Activated CD8-positive, alpha-beta T cell treated with anti-CD3 and anti-CD28 coated beads, Interleukin-2, amount 10 ng/mL, durations not matched to agents 7 days and 5 days (primary cell): Measurements from ENCODE around the gene POLD2. TPM values are rescaled to one million over a fixed set of nuclear protein-coding genes. Genes with fewer than 3 reads are reported as not detected.
A peak's percentile ranks its signal among the peaks of the same experiment; 100 is the strongest.

ENCODE experiments used
- ATAC-seq: fragments of 150-1000 bp; cut with Tn5 transposase; one replicate; pipeline ENCODE4 v1.10.0; 2021; ENCODE audit warnings: moderate library complexity
- CTCF ChIA-PET: fragments of 350-600 bp; sonication (Branson Sonifier 250); formaldehyde crosslinking; loops from one replicate; lab custom pipeline; 2021; ENCODE audit warnings: antibody characterized with exemption; lab: Charles Lee
- POLR2A ChIA-PET: fragments of 350-600 bp; sonication (Branson Sonifier 250); formaldehyde crosslinking; loops from one replicate; lab custom pipeline; 2021; ENCODE audit warnings: antibody characterized with exemption; lab: Charles Lee
- DNase-seq: peaks from one replicate; pipeline ENCODE4 v3.0.0-alpha.2; 2020
- H3K27ac Mint-ChIP-seq: one replicate; pipeline ENCODE4 v1.8.0; 2021; ENCODE audit warnings: mild to moderate bottlenecking, mixed read lengths
- H3K27me3 Mint-ChIP-seq: one replicate; pipeline ENCODE4 v1.8.0; 2021; ENCODE audit warnings: low read depth, mixed read lengths
- H3K36me3 Mint-ChIP-seq: one replicate; pipeline ENCODE4 v1.8.0; 2021; ENCODE audit warnings: low read depth, mixed read lengths
- H3K4me1 Mint-ChIP-seq: one replicate; pipeline ENCODE4 v1.8.0; 2021; ENCODE audit warnings: low read depth, mixed read lengths
- H3K4me3 Mint-ChIP-seq: one replicate; pipeline ENCODE4 v1.8.0; 2021; ENCODE audit warnings: mild to moderate bottlenecking, mixed read lengths
- H3K9me3 Mint-ChIP-seq: one replicate; pipeline ENCODE4 v1.8.0; 2022; ENCODE audit warnings: mixed read lengths; ENCODE audit not compliant: insufficient read depth
- total RNA-seq, 2 experiments: library from RNA; stranded (reverse); gene quantifications; one replicate each; pipeline ENCODE4 v1.2.3, GENCODE V29; 2021

The POLD2 gene
- total RNA-seq, 2 experiments from 2014 or later, result 134 to 135 TPM

GRCh38 chr7:44102846-44103565 is 20.3 kb downstream of the POLD2 start:
- Mint-ChIP-seq H3K27me3 (peaks cover 16% of the 10 kb centered on the region), H3K27ac (peak overlapping the region; percentile 44), H3K9me3 (no peaks in the 10 kb centered on the region), H3K36me3 (no peaks in the 10 kb centered on the region), H3K4me1 (peaks cover 18% of the 10 kb centered on the region), H3K4me3 (peak overlapping the region; percentile 50)
- ATAC-seq, result no peak
- CTCF ChIA-PET, result no interaction called here
- DNase-seq, result no peak
- POLR2A ChIA-PET, result interaction anchor here (0.6 kb wide), 1 partner anchor 21 kb away, joined by 4 read pairs; no protein-coding TSS in a partner anchor

GRCh38 chr7:44101966-44102845 is 21.1 kb downstream of the POLD2 start:
- H3K27me3 Mint-ChIP-seq, result peaks cover 16% of the 10 kb centered on the region
- no peaks in the 10 kb centered on the region for H3K9me3 Mint-ChIP-seq
- no peak for DNase-seq
- no peak overlapping the region for H3K4me3 Mint-ChIP-seq
- peaks cover 26% of the 10 kb centered on the region for H3K4me1 Mint-ChIP-seq
- no peaks in the 10 kb centered on the region for H3K36me3 Mint-ChIP-seq
- ChIA-PET POLR2A (interaction anchor here (0.9 kb wide), 1 partner anchor 21 kb away, joined by 3 read pairs; the partner anchor contains the start of gene POLD2), CTCF (no interaction called here)
- peak overlapping the region; percentile 45 for H3K27ac Mint-ChIP-seq
- no peak for ATAC-seq

- no peak for ATAC-seq
These were observed 21.9 kb downstream of the POLD2 start for GRCh38 chr7:44101303-44101965.

GRCh38 chr7:44100458-44101302 is 22.7 kb downstream of the POLD2 start:
- H3K27ac Mint-ChIP-seq, result no peak overlapping the region
- H3K36me3 Mint-ChIP-seq, result no peaks in the 10 kb centered on the region
- no peak for ATAC-seq
- H3K27me3 Mint-ChIP-seq, result peaks cover 14% of the 10 kb centered on the region
- H3K4me3 Mint-ChIP-seq, result no peak overlapping the region
- ChIA-PET POLR2A (interaction anchor here (0.9 kb wide), 1 partner anchor 22 kb away, joined by 3 read pairs; the partner anchor contains the start of gene POLD2), CTCF (no interaction called here)
- H3K4me1 Mint-ChIP-seq, result peaks cover 31% of the 10 kb centered on the region
- DNase-seq, result no peak
- no peaks in the 10 kb centered on the region for H3K9me3 Mint-ChIP-seq

More at GRCh38 chr7:44101303-44101965, 21.9 kb downstream of the POLD2 start:
- ChIA-PET POLR2A (interaction anchor here (0.9 kb wide), 1 partner anchor 22 kb away, joined by 3 read pairs; the partner anchor contains the start of gene POLD2), CTCF (no interaction called here)
- Mint-ChIP-seq H3K4me3 (no peak overlapping the region), H3K36me3 (no peaks in the 10 kb centered on the region), H3K27me3 (peaks cover 16% of the 10 kb centered on the region), H3K27ac (no peak overlapping the region), H3K9me3 (no peaks in the 10 kb centered on the region), H3K4me1 (peaks cover 34% of the 10 kb centered on the region)
- no peak for DNase-seq

- peaks cover 27% of the 10 kb centered on the region for H3K4me1 Mint-ChIP-seq
- no peak overlapping the region for H3K4me3 Mint-ChIP-seq
- ChIA-PET POLR2A (no interaction called here), CTCF (interaction anchor here (1.5 to 2.9 kb wide), 3 partner anchors 10 to 19 kb away, joined by 5 to 18 read pairs (median 10); no protein-coding TSS in a partner anchor)
- DNase-seq, result no peak
- H3K9me3 Mint-ChIP-seq, result no peaks in the 10 kb centered on the region
- no peak for ATAC-seq
- no peaks in the 10 kb centered on the region for H3K36me3 Mint-ChIP-seq
- H3K27ac Mint-ChIP-seq, result no peak overlapping the region
- peaks cover 10% of the 10 kb centered on the region for H3K27me3 Mint-ChIP-seq
These were observed 23.7 kb downstream of the POLD2 start for GRCh38 chr7:44099669-44100068.

GRCh38 chr7:44098092-44099068 is 25.0 kb downstream of the POLD2 start:
- Mint-ChIP-seq H3K27me3 (peaks cover 8% of the 10 kb centered on the region), H3K4me3 (no peak overlapping the region), H3K27ac (peak overlapping the region; percentile 81), H3K4me1 (peaks cover 28% of the 10 kb centered on the region), H3K9me3 (no peaks in the 10 kb centered on the region), H3K36me3 (no peaks in the 10 kb centered on the region)
- ATAC-seq (peak; percentile 49), DNase-seq (peak; percentile 38)
- ChIA-PET POLR2A (interaction anchor here (0.8 to 2.6 kb wide), 5 partner anchors 17 to 51 kb away, joined by 4 to 9 read pairs (median 6); partner anchors contain the start of gene POLD2), CTCF (interaction anchor here (0.8 to 2.9 kb wide), 13 partner anchors 7 to 103 kb away, joined by 3 to 18 read pairs (median 4); partner anchors contain the start of gene YKT6)

- peak; percentile 74 for ATAC-seq
- H3K36me3 Mint-ChIP-seq, result no peaks in the 10 kb centered on the region
- ChIA-PET POLR2A (interaction anchor here (0.8 to 2.6 kb wide), 6 partner anchors 9 to 53 kb away, joined by 4 to 9 read pairs (median 7); partner anchors contain the start of genes DBNL and POLD2), CTCF (interaction anchor here (0.8 to 2.9 kb wide), 8 partner anchors 8 to 104 kb away, joined by 3 to 18 read pairs (median 4); partner anchors contain the start of gene YKT6)
- peaks cover 3% of the 10 kb centered on the region for H3K27me3 Mint-ChIP-seq
- H3K9me3 Mint-ChIP-seq, result no peaks in the 10 kb centered on the region
- peak; percentile 57 for DNase-seq
- H3K27ac Mint-ChIP-seq, result peak overlapping the region; percentile 81
- H3K4me1 Mint-ChIP-seq, result peaks cover 32% of the 10 kb centered on the region
- no peak overlapping the region for H3K4me3 Mint-ChIP-seq
These were observed 26.1 kb downstream of the POLD2 start for GRCh38 chr7:44097064-44097932.

- H3K9me3 Mint-ChIP-seq, result no peaks in the 10 kb centered on the region
- ChIA-PET POLR2A (interaction anchor here (1.3 kb wide), 2 partner anchors 10 to 52 kb away, joined by 4 to 8 read pairs; partner anchors contain the start of gene DBNL), CTCF (interaction anchor here (1.0 to 2.0 kb wide), 2 partner anchors 11 to 102 kb away, joined by 3 to 14 read pairs; no protein-coding TSS in a partner anchor)
These were observed 26.9 kb downstream of the POLD2 start for GRCh38 chr7:44096326-44096881.

GRCh38 chr7:44095781-44096180 is 27.6 kb downstream of the POLD2 start:
- POLR2A ChIA-PET, result no interaction called here
- Mint-ChIP-seq H3K27me3 (peaks cover 2% of the 10 kb centered on the region), H3K36me3 (no peaks in the 10 kb centered on the region), H3K9me3 (no peaks in the 10 kb centered on the region), H3K4me3 (no peak overlapping the region), H3K4me1 (peaks cover 32% of the 10 kb centered on the region), H3K27ac (no peak overlapping the region)
- CTCF ChIA-PET, result interaction anchor here (1.0 kb wide), 1 partner anchor 103 kb away, joined by 3 read pairs; no protein-coding TSS in a partner anchor
- ATAC-seq (no peak), DNase-seq (no peak)

More at GRCh38 chr7:44096326-44096881, 26.9 kb downstream of the POLD2 start:
- DNase-seq (no peak), ATAC-seq (no peak)
- no peaks in the 10 kb centered on the region for H3K36me3 Mint-ChIP-seq
- peak overlapping the region; percentile 81 for H3K27ac Mint-ChIP-seq
- H3K27me3 Mint-ChIP-seq, result no peaks in the 10 kb centered on the region
- no peak overlapping the region for H3K4me3 Mint-ChIP-seq
- H3K4me1 Mint-ChIP-seq, result peaks cover 32% of the 10 kb centered on the region
